Stimulated activated naive CD4-positive, alpha-beta T cell (primary cell): Measurements from ENCODE around the gene RNASE7.

Experiments
- DNase-seq, 6 experiments: peaks; one replicate each; lab custom pipeline; 2025; lab: John Stamatoyannopoulos, UW

RNASE7 gene

GRCh38 chr14:21086908-21087293 lies 44.7 kb downstream of the RNASE7 start:
- no peak for DNase-seq

- peak; percentile 55 to 96 (median 84) for DNase-seq
These were observed 45.3 kb downstream of the RNASE7 start for GRCh38 chr14:21087294-21088091.

GRCh38 chr14:21088687-21089086 lies 46.5 kb downstream of the RNASE7 start:
- DNase-seq, result no peak

- DNase-seq, result no peak
These were observed 47.1 kb downstream of the RNASE7 start for GRCh38 chr14:21089271-21089670.

GRCh38 chr14:21089877-21090193 lies 47.7 kb downstream of the RNASE7 start:
- no peak for DNase-seq

GRCh38 chr14:21090194-21090939 lies 48.2 kb downstream of the RNASE7 start:
- DNase-seq, result peak in 2 of 6 experiments; percentile 5 to 10

- DNase-seq, result no peak
These were observed 48.9 kb downstream of the RNASE7 start for GRCh38 chr14:21090940-21091663.

- DNase-seq, result no peak
These were observed 49.7 kb downstream of the RNASE7 start for GRCh38 chr14:21091821-21092272.

GRCh38 chr14:21092273-21093011 lies 50.3 kb downstream of the RNASE7 start:
- DNase-seq, result peak; percentile 81 to 95 (median 87)

- no peak for DNase-seq
These were observed 50.9 kb downstream of the RNASE7 start for GRCh38 chr14:21093018-21093417.
